HL-60 (cell line): ENCODE results near the gene CATSPER4.

Source experiments
- DNase-seq, 2 experiments: peaks; one replicate each; pipeline ENCODE4 v3.0.0-alpha.2; 2010 to 2020; ENCODE audit warnings: low read depth in 1 of 2, low spot score in 1 of 2
- H3K27ac ChIP-seq: fragments of 250-450 bp; sonication (Bioruptor Pico); replicated peaks from 2 replicates; pipeline ENCODE4 v1.5.1; 2020; ENCODE audit warnings: mild to moderate bottlenecking, moderate library complexity
- H3K27me3 ChIP-seq: fragments of 250-450 bp; sonication (Bioruptor Pico); 2 replicates; pipeline ENCODE4 v1.5.1; 2021; ENCODE audit warnings: mild to moderate bottlenecking, moderate library complexity; ENCODE audit not compliant: insufficient read depth, poor library complexity, severe bottlenecking
- H3K4me3 ChIP-seq: replicated peaks from 2 replicates; pipeline ENCODE4 v1.5.1; 2011; ENCODE audit warnings: mild to moderate bottlenecking, control low read depth, low read length; ENCODE audit not compliant: insufficient read depth
- CTCF ChIP-seq: IDR thresholded peaks from one replicate; pipeline ENCODE4 v1.5.1; 2011; ENCODE audit warnings: low read length, control low read depth, inconsistent platforms; ENCODE audit not compliant: insufficient read depth
- GABPA ChIP-seq: IDR thresholded peaks from 2 replicates; pipeline ENCODE4 v1.6.1; 2012; ENCODE audit warnings: low read depth
- POLR2AphosphoS5 ChIP-seq: IDR thresholded peaks from 2 replicates; pipeline ENCODE4 v1.6.1; 2012; ENCODE audit warnings: low read depth
- REST ChIP-seq: IDR thresholded peaks from 2 replicates; pipeline ENCODE4 v1.6.1; 2012; ENCODE audit warnings: low read depth; ENCODE audit not compliant: insufficient replicate concordance
- SPI1 ChIP-seq: IDR thresholded peaks from 2 replicates; pipeline ENCODE4 v1.6.1; 2012; ENCODE audit warnings: low read depth, mild to moderate bottlenecking, borderline replicate concordance

Gene CATSPER4

GRCh38 chr1:26169198-26169554 lies 21.2 kb upstream of the CATSPER4 start:
- H3K27ac ChIP-seq: no peak overlapping the region
- H3K4me3 ChIP-seq: no peak overlapping the region
- no peak for TF ChIP-seq SPI1
- TF ChIP-seq CTCF: no peak
- TF ChIP-seq GABPA: no peak
- TF ChIP-seq REST: no peak
- no peak for TF ChIP-seq POLR2AphosphoS5
- H3K27me3 ChIP-seq: no peaks in the 10 kb centered on the region
- DNase-seq: no peak

GRCh38 chr1:26169669-26170471 lies 20.5 kb upstream of the CATSPER4 start, which contains the start of gene ZNF593:
Gene ZNF593 (plus strand): TSS chr1:26169908. CDS start chr1:26169984, 76 bp downstream.
- peak within 1 kb of the TSS; percentile 79 for H3K27ac ChIP-seq
- peak; percentile 91 for TF ChIP-seq CTCF
- peak; percentile 32 for TF ChIP-seq REST
- TF ChIP-seq GABPA: peak; percentile 57
- peak; percentile 88 for TF ChIP-seq POLR2AphosphoS5
- no peak for TF ChIP-seq SPI1
- no peaks in the 10 kb centered on the region for H3K27me3 ChIP-seq
- DNase-seq: peak; percentile 90 to 91
- peak within 1 kb of the TSS; percentile 96 for H3K4me3 ChIP-seq

- no peak for DNase-seq
- TF ChIP-seq REST (no peak), POLR2AphosphoS5 (no peak), SPI1 (no peak), CTCF (no peak), GABPA (no peak)
- Histone ChIP-seq H3K27me3 (no peaks in the 10 kb centered on the region), H3K4me3 (peak overlapping the region; percentile 96), H3K27ac (peak overlapping the region; percentile 79)
Measured at GRCh38 chr1:26170472-26170821, 20.0 kb upstream of the CATSPER4 start.
